CD4-positive, CD25-positive, alpha-beta regulatory T cell (primary cell): Measurements from ENCODE around the gene ATP7B. TPM values are rescaled to one million over a fixed set of nuclear protein-coding genes. Genes with fewer than 3 reads are reported as not detected.
"Not testable (repeated sequence)": the region's sequence is repeated elsewhere in the genome, so short reads cannot be mapped to it uniquely, and the experiment has no call there.

ENCODE experiments used
- ATAC-seq, 2 donors: fragments of 150-1000 bp; cut with Tn5 transposase; one replicate each; pipeline ENCODE4 v1.10.0; 2021; ENCODE audit warnings: low read depth in 2 of 2, moderate number of reproducible peaks in 2 of 2, moderate library complexity in 1 of 2
- DNase-seq, 3 donors: peaks; one replicate each; pipeline versions ENCODE4 v3.0.0 to v3.0.0-alpha.2; 2012 to 2022; ENCODE audit warnings: mixed read lengths in 1 of 3
- H3K27ac ChIP-seq: one replicate; pipeline ENCODE4 v1.7.0; 2013; ENCODE audit warnings: mild to moderate bottlenecking, low read length; ENCODE audit not compliant: insufficient read depth, poor library complexity, severe bottlenecking
- H3K27me3 ChIP-seq: one replicate; pipeline ENCODE4 v1.7.0; 2013; ENCODE audit warnings: low read length; ENCODE audit not compliant: control insufficient read depth, insufficient read depth
- H3K36me3 ChIP-seq: one replicate; pipeline ENCODE4 v1.7.0; 2013; ENCODE audit warnings: mild to moderate bottlenecking, low read length, moderate library complexity; ENCODE audit not compliant: control insufficient read depth, insufficient read depth
- H3K4me1 ChIP-seq: 2 replicates; pipeline ENCODE4 v1.7.0; 2013; ENCODE audit warnings: mild to moderate bottlenecking, low read length; ENCODE audit not compliant: insufficient read depth, control insufficient read depth, poor library complexity, severe bottlenecking
- H3K4me3 ChIP-seq: one replicate; pipeline ENCODE4 v1.7.0; 2013; ENCODE audit warnings: low read depth, mild to moderate bottlenecking, low read length, moderate library complexity
- H3K9me3 ChIP-seq, 2 experiments: 1 replicate in 1 of 2; 2 replicates in 1 of 2; pipeline ENCODE4 v1.7.0; 2013; ENCODE audit warnings: low read length in 2 of 2, mild to moderate bottlenecking in 1 of 2, moderate library complexity in 1 of 2; ENCODE audit not compliant: control insufficient read depth in 2 of 2
- H3K27ac Mint-ChIP-seq, 3 donors: one replicate each; pipeline ENCODE4 v1.8.0; 2020 to 2022; ENCODE audit warnings: mild to moderate bottlenecking in 3 of 3, mixed read lengths in 3 of 3, moderate library complexity in 2 of 3
- H3K27me3 Mint-ChIP-seq: one replicate; pipeline ENCODE4 v1.8.0; 2022; ENCODE audit warnings: mild to moderate bottlenecking, mixed read lengths
- H3K36me3 Mint-ChIP-seq: one replicate; pipeline ENCODE4 v1.8.0; 2020; ENCODE audit warnings: mixed read lengths
- H3K4me1 Mint-ChIP-seq, 4 donors: one replicate each; pipeline ENCODE4 v1.8.0; 2020 to 2022; ENCODE audit warnings: mixed read lengths in 4 of 4, mild to moderate bottlenecking in 1 of 4
- H3K4me3 Mint-ChIP-seq, 4 donors: one replicate each; pipeline ENCODE4 v1.8.0; 2020 to 2022; ENCODE audit warnings: mild to moderate bottlenecking in 4 of 4, mixed read lengths in 4 of 4, moderate library complexity in 3 of 4
- H3K9me3 Mint-ChIP-seq, 7 donors: one replicate each; pipeline ENCODE4 v1.8.0; 2020 to 2022; ENCODE audit warnings: mixed read lengths in 7 of 7, mild to moderate bottlenecking in 3 of 7, moderate library complexity in 2 of 7
- polyA plus RNA-seq, 4 donors: library from polyadenylated mRNA; unstranded; fragments of 300-500 nt; fragmentation: Illumina TruSeq; gene quantifications; one replicate each; pipeline ENCODE4 v1.2.3, GENCODE V29; 2021
- total RNA-seq: library from RNA; stranded (reverse); gene quantifications from one replicate; pipeline ENCODE4 v1.2.3, GENCODE V29; 2022

Gene ATP7B
- total and polyA plus RNA-seq, 5 donors from 2014 or later: 0.18 to 1.4 (median 0.30) TPM

- ATAC-seq (no peak), DNase-seq (no peak)
- H3K9me3 ChIP-seq: no peaks in the 10 kb centered on the region
- no peaks in the 10 kb centered on the region for H3K4me1 ChIP-seq
- H3K36me3 ChIP-seq: no peaks in the 10 kb centered on the region
- H3K4me1 Mint-ChIP-seq: no peaks in the 10 kb centered on the region
- H3K27me3 Mint-ChIP-seq: peaks cover 56% of the 10 kb centered on the region
- no peak overlapping the region for H3K4me3 Mint-ChIP-seq
- H3K27me3 ChIP-seq: peaks cover 6% of the 10 kb centered on the region
- no peak overlapping the region for H3K27ac ChIP-seq
- no peak overlapping the region for H3K27ac Mint-ChIP-seq
- peaks cover 0 to 7% (median 3%) of the 10 kb centered on the region in 7 donors for H3K9me3 Mint-ChIP-seq
- no peaks in the 10 kb centered on the region for H3K36me3 Mint-ChIP-seq
- no peak overlapping the region for H3K4me3 ChIP-seq
Measured at GRCh38 chr13:51988988-51989618, 22.1 kb downstream of the ATP7B start.

GRCh38 chr13:51984904-51985303 is 26.3 kb downstream of the ATP7B start:
- H3K4me1 ChIP-seq, H3K9me3 ChIP-seq, H3K4me1 Mint-ChIP-seq, H3K4me3 ChIP-seq, H3K27ac Mint-ChIP-seq, H3K27ac ChIP-seq, ATAC-seq, H3K4me3 Mint-ChIP-seq, H3K9me3 Mint-ChIP-seq, H3K27me3 ChIP-seq, H3K36me3 ChIP-seq, DNase-seq, H3K36me3 Mint-ChIP-seq: not testable (repeated sequence)
- H3K27me3 Mint-ChIP-seq: peaks cover 47% of the 10 kb centered on the region

- H3K9me3 Mint-ChIP-seq, ATAC-seq, H3K4me3 ChIP-seq, H3K27ac ChIP-seq, H3K36me3 ChIP-seq, H3K4me1 ChIP-seq, H3K4me1 Mint-ChIP-seq, H3K36me3 Mint-ChIP-seq, H3K9me3 ChIP-seq, H3K4me3 Mint-ChIP-seq, H3K27ac Mint-ChIP-seq, H3K27me3 ChIP-seq, DNase-seq: not testable (repeated sequence)
- H3K27me3 Mint-ChIP-seq: peaks cover 46% of the 10 kb centered on the region
Measured at GRCh38 chr13:51983292-51983691, 28.0 kb downstream of the ATP7B start.

- ATAC-seq: no peak
- peaks cover 36% of the 10 kb centered on the region for H3K27me3 Mint-ChIP-seq
- H3K36me3 Mint-ChIP-seq: no peaks in the 10 kb centered on the region
- no peak overlapping the region for H3K4me3 Mint-ChIP-seq
- DNase-seq: no peak
- no peaks in the 10 kb centered on the region for H3K4me1 Mint-ChIP-seq
- Histone ChIP-seq H3K36me3 (no peaks in the 10 kb centered on the region), H3K27me3 (peaks cover 3% of the 10 kb centered on the region), H3K4me1 (no peaks in the 10 kb centered on the region), H3K9me3 (no peaks in the 10 kb centered on the region), H3K4me3 (no peak overlapping the region), H3K27ac (no peak overlapping the region)
- H3K27ac Mint-ChIP-seq: no peak overlapping the region
- peaks cover 0 to 7% (median 2%) of the 10 kb centered on the region in 7 donors for H3K9me3 Mint-ChIP-seq
Measured at GRCh38 chr13:51981355-51981754, 29.9 kb downstream of the ATP7B start.

- H3K36me3 ChIP-seq: no peaks in the 10 kb centered on the region
- Mint-ChIP-seq H3K27me3 (peaks cover 35% of the 10 kb centered on the region), H3K4me1 (no peaks in the 10 kb centered on the region), H3K36me3 (no peaks in the 10 kb centered on the region), H3K9me3 (peaks cover 0 to 4% (median 2%) of the 10 kb centered on the region in 7 donors), H3K4me3 (no peak overlapping the region), H3K27ac (no peak overlapping the region)
- no peak overlapping the region for H3K4me3 ChIP-seq
- H3K27ac ChIP-seq: no peak overlapping the region
- DNase-seq (no peak), ATAC-seq (no peak)
- H3K9me3 ChIP-seq: no peaks in the 10 kb centered on the region
- peaks cover 3% of the 10 kb centered on the region for H3K27me3 ChIP-seq
- no peaks in the 10 kb centered on the region for H3K4me1 ChIP-seq
Measured at GRCh38 chr13:51980908-51981307, 30.3 kb downstream of the ATP7B start.

- Mint-ChIP-seq H3K9me3 (peaks cover 0 to 3% (median 0%) of the 10 kb centered on the region in 7 donors), H3K4me1 (no peaks in the 10 kb centered on the region), H3K27ac (no peak overlapping the region), H3K27me3 (peaks cover 32% of the 10 kb centered on the region), H3K36me3 (no peaks in the 10 kb centered on the region), H3K4me3 (no peak overlapping the region)
- no peaks in the 10 kb centered on the region for H3K9me3 ChIP-seq
- H3K4me3 ChIP-seq: no peak overlapping the region
- H3K27ac ChIP-seq: no peak overlapping the region
- peaks cover 3% of the 10 kb centered on the region for H3K27me3 ChIP-seq
- no peak for DNase-seq
- no peak for ATAC-seq
- H3K36me3 ChIP-seq: no peaks in the 10 kb centered on the region
- no peaks in the 10 kb centered on the region for H3K4me1 ChIP-seq
Measured at GRCh38 chr13:51978796-51979556, 32.3 kb downstream of the ATP7B start.

- Histone ChIP-seq H3K4me3 (no peak overlapping the region), H3K4me1 (no peaks in the 10 kb centered on the region), H3K9me3 (no peaks in the 10 kb centered on the region), H3K27me3 (peaks cover 3% of the 10 kb centered on the region), H3K36me3 (no peaks in the 10 kb centered on the region), H3K27ac (no peak overlapping the region)
- ATAC-seq: no peak
- DNase-seq: no peak
- Mint-ChIP-seq H3K27ac (no peak overlapping the region), H3K4me3 (no peak overlapping the region), H3K36me3 (no peaks in the 10 kb centered on the region), H3K9me3 (no peaks in the 10 kb centered on the region), H3K27me3 (peaks cover 28% of the 10 kb centered on the region), H3K4me1 (no peaks in the 10 kb centered on the region)
Measured at GRCh38 chr13:51977625-51978024, 33.6 kb downstream of the ATP7B start.

- no peaks in the 10 kb centered on the region for H3K9me3 ChIP-seq
- no peaks in the 10 kb centered on the region for H3K4me1 ChIP-seq
- H3K4me3 ChIP-seq: no peak overlapping the region
- DNase-seq (no peak), ATAC-seq (no peak)
- H3K4me1 Mint-ChIP-seq: peaks cover 0 to 5% (median 0%) of the 10 kb centered on the region in 4 donors
- no peak overlapping the region for H3K27ac ChIP-seq
- no peaks in the 10 kb centered on the region for H3K36me3 ChIP-seq
- no peaks in the 10 kb centered on the region for H3K9me3 Mint-ChIP-seq
- H3K4me3 Mint-ChIP-seq: no peak overlapping the region
- no peak overlapping the region for H3K27ac Mint-ChIP-seq
- peaks cover 23% of the 10 kb centered on the region for H3K27me3 Mint-ChIP-seq
- H3K36me3 Mint-ChIP-seq: peaks cover 4% of the 10 kb centered on the region
- H3K27me3 ChIP-seq: peaks cover 3% of the 10 kb centered on the region
Measured at GRCh38 chr13:51976890-51977289, 34.4 kb downstream of the ATP7B start.
